Measurements from ENCODE around the gene RIC8B.

GRCh38 chr12:106865683-106866082 is 91.2 kb downstream of the RIC8B start:
- TF ChIP-seq CTCF (IDR thresholded peaks at IDR 0.05) (no peak), POLR2A (IDR thresholded peaks at IDR 0.05) (no peak)
